Measurements from ENCODE around the gene PPFIA2. TPM values are rescaled to one million over a fixed set of nuclear protein-coding genes. Genes with fewer than 3 reads are reported as not detected.

Gene PPFIA2
- total RNA-seq, 2 experiments from 2014 or later = not detected

- no peak for TF ChIP-seq CTCF (IDR thresholded peaks at IDR 0.05)
- no peaks in the 10 kb centered on the region for H3K36me3 ChIP-seq (ENCODE audit: insufficient read depth, low read length)
- no peaks in the 10 kb centered on the region for H3K4me1 ChIP-seq (ENCODE audit: insufficient read depth, low read length)
- DNase-seq = no peak
- H3K27ac ChIP-seq (ENCODE audit: low read depth in 1 of 2, low read length in 2 of 2) = no peak overlapping the region
- peaks cover 0 to 4% of the 10 kb centered on the region in 2 experiments for H3K9me3 ChIP-seq (ENCODE audit: control insufficient read depth in 1 of 2, insufficient read depth in 1 of 2, low read length in 2 of 2)
- H3K4me3 ChIP-seq (ENCODE audit: low read length) = no peak overlapping the region
- Mint-ChIP-seq H3K27ac (no peak overlapping the region), H3K4me3 (no peak overlapping the region), H3K4me1 (ENCODE audit: low read depth) (no peaks in the 10 kb centered on the region), H3K9me3 (no peaks in the 10 kb centered on the region), H3K27me3 (no peaks in the 10 kb centered on the region), H3K36me3 (ENCODE audit: low read depth) (no peaks in the 10 kb centered on the region)
- intact Hi-C loops (cut with DNase I, micrococcal nuclease) = no loop called here
- H3K27me3 ChIP-seq (ENCODE audit: control insufficient read depth in 1 of 2, insufficient read depth in 2 of 2, low read length in 2 of 2) = no peaks in the 10 kb centered on the region
- no peak for ATAC-seq (ENCODE audit: poor library complexity)
- ChIA-PET CTCF (no interaction called here), POLR2A (no interaction called here)
Observed at GRCh38 chr12:81403348-81403747, 355.8 kb downstream of the PPFIA2 start.

- Mint-ChIP-seq H3K9me3 (no peaks in the 10 kb centered on the region), H3K27me3 (no peaks in the 10 kb centered on the region), H3K36me3 (ENCODE audit: low read depth) (no peaks in the 10 kb centered on the region), H3K4me3 (no peak overlapping the region), H3K27ac (no peak overlapping the region), H3K4me1 (ENCODE audit: low read depth) (no peaks in the 10 kb centered on the region)
- H3K4me3 ChIP-seq (ENCODE audit: low read length) = no peak overlapping the region
- H3K4me1 ChIP-seq (ENCODE audit: insufficient read depth, low read length) = no peaks in the 10 kb centered on the region
- ATAC-seq (ENCODE audit: poor library complexity) (no peak), DNase-seq (no peak)
- no peaks in the 10 kb centered on the region for H3K36me3 ChIP-seq (ENCODE audit: insufficient read depth, low read length)
- ChIA-PET CTCF (no interaction called here), POLR2A (no interaction called here)
- H3K27me3 ChIP-seq (ENCODE audit: control insufficient read depth in 1 of 2, insufficient read depth in 2 of 2, low read length in 2 of 2) = no peaks in the 10 kb centered on the region
- H3K9me3 ChIP-seq (ENCODE audit: control insufficient read depth in 1 of 2, insufficient read depth in 1 of 2, low read length in 2 of 2) = peaks cover 0 to 4% of the 10 kb centered on the region in 2 experiments
- TF ChIP-seq CTCF (IDR thresholded peaks at IDR 0.05) = no peak
- intact Hi-C loops (cut with DNase I, micrococcal nuclease) = no loop called here
- no peak overlapping the region for H3K27ac ChIP-seq (ENCODE audit: low read depth in 1 of 2, low read length in 2 of 2)
Observed at GRCh38 chr12:81401241-81401640, 357.9 kb downstream of the PPFIA2 start.

GRCh38 chr12:81400024-81400423, 359.1 kb downstream of the PPFIA2 start:
- Histone ChIP-seq H3K9me3 (ENCODE audit: control insufficient read depth in 1 of 2, insufficient read depth in 1 of 2, low read length in 2 of 2) (peaks cover 0 to 4% of the 10 kb centered on the region in 2 experiments), H3K4me1 (ENCODE audit: insufficient read depth, low read length) (no peaks in the 10 kb centered on the region), H3K27ac (ENCODE audit: low read depth in 1 of 2, low read length in 2 of 2) (no peak overlapping the region), H3K36me3 (ENCODE audit: insufficient read depth, low read length) (no peaks in the 10 kb centered on the region), H3K4me3 (ENCODE audit: low read length) (no peak overlapping the region), H3K27me3 (ENCODE audit: control insufficient read depth in 1 of 2, insufficient read depth in 2 of 2, low read length in 2 of 2) (no peaks in the 10 kb centered on the region)
- Mint-ChIP-seq H3K27me3 (no peaks in the 10 kb centered on the region), H3K4me1 (ENCODE audit: low read depth) (no peaks in the 10 kb centered on the region), H3K4me3 (no peak overlapping the region), H3K36me3 (ENCODE audit: low read depth) (no peaks in the 10 kb centered on the region), H3K9me3 (no peaks in the 10 kb centered on the region), H3K27ac (no peak overlapping the region)
- CTCF ChIA-PET = no interaction called here
- TF ChIP-seq CTCF (IDR thresholded peaks at IDR 0.05) = no peak
- POLR2A ChIA-PET = no interaction called here
- intact Hi-C loops (cut with DNase I, micrococcal nuclease) = no loop called here
- ATAC-seq (ENCODE audit: poor library complexity) = no peak
- DNase-seq = no peak
